ENCODE measurements around the gene USP37. TPM values are rescaled to one million over a fixed set of nuclear protein-coding genes. Genes with fewer than 3 reads are reported as not detected.

Gene USP37
- total and polyA plus RNA-seq, 2 of the 4 experiments (the other 2 are of a cell fraction) = 1.6 to 6.5 TPM

DNA sequence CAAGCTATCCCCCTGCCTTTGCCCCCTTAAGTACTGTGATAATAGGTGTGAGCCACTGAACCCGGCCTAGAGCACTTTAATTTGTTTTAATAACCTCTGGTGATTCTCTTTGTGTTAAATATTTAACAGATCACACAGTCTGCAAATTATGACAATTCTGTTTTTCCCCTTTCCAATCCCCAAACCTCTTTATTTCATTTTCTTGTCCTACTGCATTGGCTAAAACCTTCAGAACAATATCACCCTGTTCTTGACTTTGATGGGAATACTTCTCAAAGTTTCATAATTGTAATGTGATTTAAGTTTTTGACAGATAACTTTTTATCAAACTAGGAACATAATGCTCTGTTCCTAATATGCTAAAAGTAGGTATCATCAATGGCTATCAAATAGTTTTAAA, 44.5 kb downstream of the USP37 start:
- in situ Hi-C loops (cut with MboI; ENCODE audit: low sequenced_read_pairs) = no loop called here
- CTCF ChIA-PET = no interaction called here

More for the DNA sequence above, 44.5 kb downstream of the USP37 start:
- Histone ChIP-seq H3K4ac (ENCODE audit: low read depth, low read length) (no peak overlapping the region), H3K4me3 (ENCODE audit: insufficient read depth, low read depth, low read length) (no peak overlapping the region), H3K79me1 (ENCODE audit: low read depth in 1 of 2, low read length in 2 of 2) (no peaks in the 10 kb centered on the region), H2AFZ (replicated peaks; ENCODE audit: low read length, poor library complexity) (no peak overlapping the region), H3K18ac (ENCODE audit: low read depth, low read length) (no peak overlapping the region), H2BK15ac (ENCODE audit: low read depth, low read length) (no peak overlapping the region), H2BK20ac (ENCODE audit: low read depth, low read length) (no peak overlapping the region), H3K9ac (ENCODE audit: low read depth, low read length) (no peak overlapping the region), H3K14ac (replicated peaks; ENCODE audit: low read depth, low read length) (no peak overlapping the region), H3K36me3 (ENCODE audit: control insufficient read depth, insufficient read depth, low read length) (peaks cover 16% of the 10 kb centered on the region), H4K20me1 (ENCODE audit: insufficient read depth, low read length) (no peaks in the 10 kb centered on the region), H3K9me3 (ENCODE audit: control insufficient read depth, insufficient read depth, low read length) (no peaks in the 10 kb centered on the region), H4K5ac (ENCODE audit: low read depth, low read length) (no peak overlapping the region), H3K56ac (ENCODE audit: extremely low read depth, insufficient read depth, low read length) (no peak overlapping the region), H3K27ac (ENCODE audit: insufficient read depth, low read length) (no peak overlapping the region), H3K27me3 (ENCODE audit: control insufficient read depth, insufficient read depth, low read length) (no peaks in the 10 kb centered on the region), H3K23ac (ENCODE audit: low read depth, low read length) (no peak overlapping the region), H4K8ac (ENCODE audit: low read depth in 2 of 2, low read length in 2 of 2) (no peak overlapping the region), H3K4me1 (ENCODE audit: control insufficient read depth, insufficient read depth, low read length) (no peaks in the 10 kb centered on the region), H2AK5ac (ENCODE audit: low read depth, low read length) (no peak overlapping the region), H2BK5ac (ENCODE audit: low read depth, low read length, poor library complexity, severe bottlenecking) (no peak overlapping the region), H4K91ac (ENCODE audit: insufficient read depth, low read depth, low read length) (no peak overlapping the region), H2BK120ac (ENCODE audit: low read depth, low read length) (no peak overlapping the region), H3K4me2 (ENCODE audit: low read depth, low read length) (no peak overlapping the region), H2AK9ac (replicated peaks; ENCODE audit: low read depth, low read length, poor library complexity) (no peak overlapping the region), H3K9me1 (ENCODE audit: insufficient read depth, low read length) (no peaks in the 10 kb centered on the region; the same call in 1 of the 2 replicates)
- DNase-seq (no peak), ATAC-seq (ENCODE audit: low read depth) (no peak)
- WGBS, 2 experiments (ENCODE audit: extremely low coverage in 2 of 2, insufficient read length in 1 of 2) = no CpG with 5 or more reads among the region's 1 CpG
- TF ChIP-seq NFE2L2 (IDR thresholded peaks at IDR 0.05; ENCODE audit: low read depth, low read length) = no peak
- TF ChIP-seq FOS (IDR thresholded peaks at IDR 0.05; ENCODE audit: low read depth, low read length) = no peak
- TF ChIP-seq RFX5 (IDR thresholded peaks at IDR 0.05; ENCODE audit: low read depth, low read length) = no peak
- TF ChIP-seq RAD21 (IDR thresholded peaks at IDR 0.05; ENCODE audit: low read length) = no peak
- TF ChIP-seq, protein P1, sequence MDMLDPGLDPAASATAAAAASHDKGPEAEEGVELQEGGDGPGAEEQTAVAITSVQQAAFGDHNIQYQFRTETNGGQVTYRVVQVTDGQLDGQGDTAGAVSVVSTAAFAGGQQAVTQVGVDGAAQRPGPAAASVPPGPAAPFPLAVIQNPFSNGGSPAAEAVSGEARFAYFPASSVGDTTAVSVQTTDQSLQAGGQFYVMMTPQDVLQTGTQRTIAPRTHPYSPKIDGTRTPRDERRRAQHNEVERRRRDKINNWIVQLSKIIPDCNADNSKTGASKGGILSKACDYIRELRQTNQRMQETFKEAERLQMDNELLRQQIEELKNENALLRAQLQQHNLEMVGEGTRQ (IDR thresholded peaks at IDR 0.05; ENCODE audit: low read depth, low read length) = no peak
- TF ChIP-seq, protein P2, sequence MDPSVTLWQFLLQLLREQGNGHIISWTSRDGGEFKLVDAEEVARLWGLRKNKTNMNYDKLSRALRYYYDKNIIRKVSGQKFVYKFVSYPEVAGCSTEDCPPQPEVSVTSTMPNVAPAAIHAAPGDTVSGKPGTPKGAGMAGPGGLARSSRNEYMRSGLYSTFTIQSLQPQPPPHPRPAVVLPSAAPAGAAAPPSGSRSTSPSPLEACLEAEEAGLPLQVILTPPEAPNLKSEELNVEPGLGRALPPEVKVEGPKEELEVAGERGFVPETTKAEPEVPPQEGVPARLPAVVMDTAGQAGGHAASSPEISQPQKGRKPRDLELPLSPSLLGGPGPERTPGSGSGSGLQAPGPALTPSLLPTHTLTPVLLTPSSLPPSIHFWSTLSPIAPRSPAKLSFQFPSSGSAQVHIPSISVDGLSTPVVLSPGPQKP (IDR thresholded peaks at IDR 0.05; ENCODE audit: borderline replicate concordance, low read depth, low read length) = no peak
- no peak for TF ChIP-seq BHLHE40 (IDR thresholded peaks at IDR 0.05; ENCODE audit: low read depth, low read length)
- TF ChIP-seq MAFK (IDR thresholded peaks at IDR 0.05; ENCODE audit: low read depth, low read length) = no peak
- TF ChIP-seq, protein P3, sequence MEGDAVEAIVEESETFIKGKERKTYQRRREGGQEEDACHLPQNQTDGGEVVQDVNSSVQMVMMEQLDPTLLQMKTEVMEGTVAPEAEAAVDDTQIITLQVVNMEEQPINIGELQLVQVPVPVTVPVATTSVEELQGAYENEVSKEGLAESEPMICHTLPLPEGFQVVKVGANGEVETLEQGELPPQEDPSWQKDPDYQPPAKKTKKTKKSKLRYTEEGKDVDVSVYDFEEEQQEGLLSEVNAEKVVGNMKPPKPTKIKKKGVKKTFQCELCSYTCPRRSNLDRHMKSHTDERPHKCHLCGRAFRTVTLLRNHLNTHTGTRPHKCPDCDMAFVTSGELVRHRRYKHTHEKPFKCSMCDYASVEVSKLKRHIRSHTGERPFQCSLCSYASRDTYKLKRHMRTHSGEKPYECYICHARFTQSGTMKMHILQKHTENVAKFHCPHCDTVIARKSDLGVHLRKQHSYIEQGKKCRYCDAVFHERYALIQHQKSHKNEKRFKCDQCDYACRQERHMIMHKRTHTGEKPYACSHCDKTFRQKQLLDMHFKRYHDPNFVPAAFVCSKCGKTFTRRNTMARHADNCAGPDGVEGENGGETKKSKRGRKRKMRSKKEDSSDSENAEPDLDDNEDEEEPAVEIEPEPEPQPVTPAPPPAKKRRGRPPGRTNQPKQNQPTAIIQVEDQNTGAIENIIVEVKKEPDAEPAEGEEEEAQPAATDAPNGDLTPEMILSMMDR (conservative IDR thresholded peaks at IDR 0.05; ENCODE audit: low read depth, low read length) = no peak
- TF ChIP-seq MAZ (IDR thresholded peaks at IDR 0.05; ENCODE audit: borderline replicate concordance, low read depth, low read length) = no peak
- TF ChIP-seq MXI1 (IDR thresholded peaks at IDR 0.05; ENCODE audit: borderline replicate concordance, low read depth, low read length) = no peak
- no peak for TF ChIP-seq SMC3 (IDR thresholded peaks at IDR 0.05; ENCODE audit: low read depth, low read length)
- no peak for TF ChIP-seq POLR2A (IDR thresholded peaks at IDR 0.05; ENCODE audit: low read depth, low read length)
- no peak for TF ChIP-seq RCOR1 (IDR thresholded peaks at IDR 0.05; ENCODE audit: insufficient replicate concordance, low read length)
- no peak for TF ChIP-seq CEBPB (IDR thresholded peaks at IDR 0.05; ENCODE audit: low read depth, low read length)
- TF ChIP-seq CHD1 (IDR thresholded peaks at IDR 0.05; ENCODE audit: low read depth, low read length) = no peak
- dilution Hi-C loops (cut with HindIII; ENCODE audit: low sequenced_read_pairs, unreplicated experiment) (no loop called here), intact Hi-C loops (cut with micrococcal nuclease) (no loop called here)
- BruUV-seq (replicated peaks) = no TSS peak
- POLR2A ChIA-PET (ENCODE audit: unreplicated experiment) = no interaction called here

Data from IMR-90 (cell line).